HG02885 (cell line): ENCODE measurements around the gene VWA1.
"Not testable (repeated sequence)": the region's sequence is repeated elsewhere in the genome, so short reads cannot be mapped to it uniquely, and the experiment has no call there.

Source experiments
- ATAC-seq: cut with Tn5 transposase; IDR thresholded peaks from one replicate; pipeline ENCODE4 v1.9.1; 2021; ENCODE audit warnings: mild to moderate bottlenecking; ENCODE audit not compliant: unreplicated experiment, poor library complexity

Gene VWA1

GRCh38 chr1:1421147-1421906 lies 14.2 kb upstream of the VWA1 start, which contains the start of gene ANKRD65:
Gene ANKRD65, minus strand, starts transcription at chr1:1421276. Its CDS starts 271 bp downstream, at chr1:1421005.
- no peak for ATAC-seq

- ATAC-seq, result no peak
Measured at GRCh38 chr1:1421907-1422464, 13.5 kb upstream of the VWA1 start.

- no peak for ATAC-seq
Measured at GRCh38 chr1:1422465-1423244, 12.8 kb upstream of the VWA1 start.

- no peak for ATAC-seq
Measured at GRCh38 chr1:1423245-1423597, 12.3 kb upstream of the VWA1 start.

GRCh38 chr1:1424707-1425106 lies 10.8 kb upstream of the VWA1 start:
- no peak for ATAC-seq

GRCh38 chr1:1425426-1425752 lies 10.1 kb upstream of the VWA1 start:
- ATAC-seq, result no peak

GRCh38 chr1:1425753-1426495 lies 9.6 kb upstream of the VWA1 start:
- ATAC-seq, result no peak

- no peak for ATAC-seq
Measured at GRCh38 chr1:1426496-1427105, 8.9 kb upstream of the VWA1 start.

- no peak for ATAC-seq
Measured at GRCh38 chr1:1427106-1427819, 8.2 kb upstream of the VWA1 start.

GRCh38 chr1:1427820-1428148 lies 7.7 kb upstream of the VWA1 start:
- no peak for ATAC-seq

GRCh38 chr1:1428174-1428573 lies 7.3 kb upstream of the VWA1 start:
- ATAC-seq, result no peak

GRCh38 chr1:1428967-1429366 lies 6.5 kb upstream of the VWA1 start:
- not testable (repeated sequence) for ATAC-seq

GRCh38 chr1:1429671-1430073 lies 5.8 kb upstream of the VWA1 start:
- no peak for ATAC-seq

- ATAC-seq, result no peak
Measured at GRCh38 chr1:1430114-1430982, 5.1 kb upstream of the VWA1 start.

- no peak for ATAC-seq
Measured at GRCh38 chr1:1430992-1431844, 4.3 kb upstream of the VWA1 start.

GRCh38 chr1:1431845-1432273 lies 3.6 kb upstream of the VWA1 start:
- ATAC-seq, result no peak

GRCh38 chr1:1432274-1432950 lies 3.1 kb upstream of the VWA1 start:
- no peak for ATAC-seq
